Mesenchymal stem cell (in vitro differentiated cells and primary cell): Measurements from ENCODE around the gene ADAD2.

Source experiments
- DNase-seq: peaks from one replicate; pipeline ENCODE4 v3.0.0-alpha.2; 2013
- H2AFZ ChIP-seq: one replicate; pipeline ENCODE4 v1.6.1; 2013; ENCODE audit warnings: low read depth, mild to moderate bottlenecking, control low read depth, inconsistent platforms, low read length, moderate library complexity
- H2AK5ac ChIP-seq: 2 replicates; pipeline ENCODE4 v1.6.1; 2013; ENCODE audit warnings: low read length, moderate library complexity, mild to moderate bottlenecking, inconsistent platforms; ENCODE audit not compliant: severe bottlenecking
- H2BK120ac ChIP-seq: one replicate; pipeline ENCODE4 v1.6.1; 2013; ENCODE audit warnings: low read depth, mild to moderate bottlenecking, inconsistent platforms, low read length, moderate library complexity
- H2BK12ac ChIP-seq, 2 experiments: one replicate each; pipeline ENCODE4 v1.6.1; 2013; ENCODE audit warnings: inconsistent platforms in 2 of 2, low read length in 2 of 2, mild to moderate bottlenecking in 2 of 2, moderate library complexity in 2 of 2, control low read depth in 1 of 2
- H2BK15ac ChIP-seq: one replicate; pipeline ENCODE4 v1.6.1; 2013; ENCODE audit warnings: mild to moderate bottlenecking, low read depth, inconsistent platforms; ENCODE audit not compliant: poor library complexity, severe bottlenecking
- H2BK5ac ChIP-seq: 2 replicates; pipeline ENCODE4 v1.6.1; 2013; ENCODE audit warnings: low read depth, mild to moderate bottlenecking, low read length, control low read depth, inconsistent platforms; ENCODE audit not compliant: poor library complexity, severe bottlenecking
- H3K14ac ChIP-seq, 2 experiments: one replicate each; pipeline ENCODE4 v1.6.1; 2013; ENCODE audit warnings: inconsistent platforms in 2 of 2, low read length in 2 of 2, control low read depth in 1 of 2, mild to moderate bottlenecking in 1 of 2, moderate library complexity in 1 of 2
- H3K18ac ChIP-seq, 2 experiments: one replicate each; pipeline ENCODE4 v1.6.1; 2013; ENCODE audit warnings: inconsistent platforms in 2 of 2, low read length in 2 of 2, control low read depth in 1 of 2, low read depth in 1 of 2, mild to moderate bottlenecking in 1 of 2
- H3K23ac ChIP-seq, 2 experiments: one replicate each; pipeline ENCODE4 v1.6.1; 2013; ENCODE audit warnings: inconsistent platforms in 2 of 2, low read length in 2 of 2, mild to moderate bottlenecking in 2 of 2, moderate library complexity in 2 of 2, control low read depth in 1 of 2
- H3K27ac ChIP-seq: 2 replicates; pipeline ENCODE4 v1.5.1; 2013; ENCODE audit warnings: mild to moderate bottlenecking, moderate library complexity, low read length, control low read depth, inconsistent platforms; ENCODE audit not compliant: poor library complexity, severe bottlenecking
- H3K27me3 ChIP-seq, 2 experiments: 2 replicates each; pipeline versions ENCODE4 v1.6.1 to v1.7.0; 2013; ENCODE audit warnings: low read length in 2 of 2, mild to moderate bottlenecking in 2 of 2, moderate library complexity in 2 of 2, control low read depth in 1 of 2, inconsistent platforms in 1 of 2; ENCODE audit not compliant: control insufficient read depth in 1 of 2, insufficient read depth in 1 of 2
- H3K36me3 ChIP-seq, 2 experiments: 2 replicates each; pipeline versions ENCODE4 v1.6.1 to v1.7.0; 2013; ENCODE audit warnings: low read length in 2 of 2, control low read depth in 1 of 2, inconsistent platforms in 1 of 2, low read depth in 1 of 2, mild to moderate bottlenecking in 1 of 2; ENCODE audit not compliant: insufficient read depth in 2 of 2, control insufficient read depth in 1 of 2
- H3K4ac ChIP-seq, 2 experiments: one replicate each; pipeline ENCODE4 v1.6.1; 2013; ENCODE audit warnings: inconsistent platforms in 2 of 2, low read length in 2 of 2, mild to moderate bottlenecking in 2 of 2, moderate library complexity in 2 of 2, control low read depth in 1 of 2, low read depth in 1 of 2
- H3K4me1 ChIP-seq: 2 replicates; pipeline ENCODE4 v1.6.1; 2013; ENCODE audit warnings: low read depth, low read length, control low read depth; ENCODE audit not compliant: control insufficient read depth, insufficient read depth
- H3K4me2 ChIP-seq: 2 replicates; pipeline ENCODE4 v1.6.1; 2013; ENCODE audit warnings: low read length, mild to moderate bottlenecking, inconsistent platforms; ENCODE audit not compliant: poor library complexity, severe bottlenecking
- H3K4me3 ChIP-seq, 2 experiments: 2 replicates each; pipeline versions ENCODE4 v1.5.1 to v1.7.0; 2013; ENCODE audit warnings: low read length in 2 of 2, mild to moderate bottlenecking in 2 of 2, control low read depth in 1 of 2, low read depth in 1 of 2; ENCODE audit not compliant: insufficient read depth in 1 of 2
- H3K79me1 ChIP-seq: replicated peaks from 2 replicates; pipeline ENCODE4 v1.6.1; 2013; ENCODE audit warnings: mild to moderate bottlenecking, control low read depth, low read length, inconsistent platforms; ENCODE audit not compliant: poor library complexity, severe bottlenecking
- H3K9ac ChIP-seq: 2 replicates; pipeline ENCODE4 v1.7.0; 2013; ENCODE audit warnings: mild to moderate bottlenecking, low read length, moderate library complexity
- H3K9me3 ChIP-seq: 2 replicates; pipeline ENCODE4 v1.7.0; 2013; ENCODE audit warnings: mild to moderate bottlenecking, low read length; ENCODE audit not compliant: control insufficient read depth
- H4K8ac ChIP-seq: one replicate; pipeline ENCODE4 v1.6.1; 2013; ENCODE audit warnings: inconsistent platforms, mild to moderate bottlenecking, low read length, moderate library complexity
- H4K91ac ChIP-seq: one replicate; pipeline ENCODE4 v1.6.1; 2013; ENCODE audit warnings: mild to moderate bottlenecking, low read length, inconsistent platforms
- WGBS: methylation state at CpG from one replicate; pipeline ENCODE4 v1.1.7; 2013; ENCODE audit warnings: mixed read lengths; 5-methylcytosine and 5-hydroxymethylcytosine counted together

Gene ADAD2

DNA sequence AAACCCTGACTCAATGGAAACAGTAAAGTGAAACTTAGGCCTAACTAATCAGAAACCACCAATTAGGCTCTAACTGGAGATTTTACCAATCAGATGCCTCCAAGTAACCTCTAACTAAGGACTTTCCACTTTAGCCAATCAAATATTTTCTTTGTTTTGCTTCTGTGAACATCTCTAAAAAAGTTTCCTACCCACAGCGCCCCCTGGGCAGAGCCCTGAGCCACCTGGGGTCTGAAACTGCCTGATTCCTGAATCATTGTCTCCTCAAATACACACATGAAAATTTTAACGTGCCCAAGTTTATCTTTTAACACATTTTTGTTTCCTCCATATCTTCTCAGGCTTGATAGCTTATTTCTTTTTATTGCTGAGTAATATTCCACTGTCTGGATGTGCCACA lies 19.0 kb downstream of the ADAD2 start:
- Histone ChIP-seq H3K27ac (no peak overlapping the region), H2BK12ac (no peak overlapping the region), H3K4me1 (peaks cover 7% of the 10 kb centered on the region), H2BK5ac (no peak overlapping the region), H3K9ac (no peak overlapping the region), H2AK5ac (no peak overlapping the region), H3K23ac (no peak overlapping the region), H2BK15ac (no peak overlapping the region), H4K8ac (no peak overlapping the region), H3K4ac (no peak overlapping the region), H3K79me1 (no peaks in the 10 kb centered on the region), H3K9me3 (no peaks in the 10 kb centered on the region), H3K18ac (no peak overlapping the region), H2BK120ac (no peak overlapping the region), H4K91ac (no peak overlapping the region), H3K14ac (no peak overlapping the region), H3K36me3 (no peaks in the 10 kb centered on the region), H2AFZ (no peak overlapping the region), H3K4me2 (no peak overlapping the region), H3K27me3 (peaks cover 11 to 44% of the 10 kb centered on the region in 2 experiments), H3K4me3 (no peak overlapping the region)
- WGBS, result 90% methylated on average over 2 of the region's 2 CpGs
- peak; percentile 24 for DNase-seq

DNA sequence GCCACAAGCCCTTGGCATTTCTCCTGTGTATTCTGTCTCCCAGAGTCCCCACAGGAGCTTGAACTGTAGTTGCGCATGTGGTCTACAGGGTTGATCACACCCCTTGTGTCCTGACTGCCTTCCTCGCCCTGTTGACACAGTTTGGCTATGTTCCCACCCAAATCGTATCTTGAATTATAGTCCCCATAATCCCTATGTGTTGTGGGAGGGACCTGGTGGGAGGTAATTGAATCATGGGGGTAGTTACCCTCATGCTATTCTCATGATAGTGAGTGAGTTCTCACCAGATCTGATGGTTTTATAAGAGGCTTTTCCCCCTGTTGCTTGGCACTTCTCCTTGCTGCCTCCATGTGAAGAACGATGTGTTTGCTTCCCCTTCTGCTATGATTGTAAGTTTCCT lies 21.2 kb downstream of the ADAD2 start:
- H4K8ac ChIP-seq, result no peak overlapping the region
- peaks cover 7 to 37% of the 10 kb centered on the region in 2 experiments for H3K27me3 ChIP-seq
- no peaks in the 10 kb centered on the region for H3K9me3 ChIP-seq
- no peaks in the 10 kb centered on the region for H3K79me1 ChIP-seq
- H3K27ac ChIP-seq, result no peak overlapping the region
- H2BK120ac ChIP-seq, result no peak overlapping the region
- H3K4me3 ChIP-seq, result no peak overlapping the region
- H3K4me1 ChIP-seq, result peaks cover 2% of the 10 kb centered on the region
- no peak overlapping the region for H3K4me2 ChIP-seq
- no peak overlapping the region for H2AFZ ChIP-seq
- no peaks in the 10 kb centered on the region for H3K36me3 ChIP-seq
- no peak overlapping the region for H2BK5ac ChIP-seq
- H3K9ac ChIP-seq, result no peak overlapping the region
- H2AK5ac ChIP-seq, result no peak overlapping the region
- no peak for DNase-seq
- H4K91ac ChIP-seq, result no peak overlapping the region
- H3K14ac ChIP-seq, result no peak overlapping the region
- 85% methylated on average over 2 of the region's 4 CpGs for WGBS
- H2BK15ac ChIP-seq, result peak overlapping the region; percentile 23
- H3K18ac ChIP-seq, result no peak overlapping the region
- H3K4ac ChIP-seq, result no peak overlapping the region
- no peak overlapping the region for H2BK12ac ChIP-seq
- no peak overlapping the region for H3K23ac ChIP-seq

DNA sequence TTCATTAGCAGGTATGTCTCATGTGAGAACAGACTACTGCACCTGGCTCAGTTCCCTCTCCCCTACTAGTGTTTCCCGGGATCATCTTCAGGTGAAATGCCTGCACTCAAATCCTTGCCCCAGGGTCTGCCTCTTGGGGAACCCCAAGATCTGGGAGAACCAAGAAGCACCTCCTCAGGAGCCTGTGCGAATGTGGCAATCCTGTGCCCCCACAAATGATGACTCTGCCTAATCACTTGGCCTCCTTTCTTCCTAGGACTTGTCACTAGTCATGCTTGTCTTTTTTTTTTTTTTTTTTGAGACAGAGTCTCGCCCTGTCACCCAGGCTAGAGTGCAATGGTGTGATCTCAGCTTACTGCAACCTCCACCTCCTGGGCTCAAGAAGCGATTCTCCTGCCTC lies 21.7 kb downstream of the ADAD2 start:
- H3K4me1 ChIP-seq, result peaks cover 2% of the 10 kb centered on the region
- no peak overlapping the region for H3K14ac ChIP-seq
- no peak overlapping the region for H2BK12ac ChIP-seq
- no peak overlapping the region for H2AFZ ChIP-seq
- no peak overlapping the region for H2BK15ac ChIP-seq
- no peak overlapping the region for H3K23ac ChIP-seq
- no peak overlapping the region for H2BK5ac ChIP-seq
- no peak overlapping the region for H3K4me3 ChIP-seq
- H3K27me3 ChIP-seq, result peaks cover 9 to 37% of the 10 kb centered on the region in 2 experiments
- DNase-seq, result no peak
- no peak overlapping the region for H3K9ac ChIP-seq
- H3K9me3 ChIP-seq, result no peaks in the 10 kb centered on the region
- H2BK120ac ChIP-seq, result no peak overlapping the region
- H3K27ac ChIP-seq, result no peak overlapping the region
- WGBS, result 89% methylated on average over 4 of the region's 4 CpGs
- no peak overlapping the region for H3K4me2 ChIP-seq
- H3K36me3 ChIP-seq, result no peaks in the 10 kb centered on the region
- no peak overlapping the region for H2AK5ac ChIP-seq
- no peak overlapping the region for H3K4ac ChIP-seq
- no peak overlapping the region for H4K91ac ChIP-seq
- no peak overlapping the region for H4K8ac ChIP-seq
- H3K79me1 ChIP-seq, result no peaks in the 10 kb centered on the region
- H3K18ac ChIP-seq, result no peak overlapping the region

DNA sequence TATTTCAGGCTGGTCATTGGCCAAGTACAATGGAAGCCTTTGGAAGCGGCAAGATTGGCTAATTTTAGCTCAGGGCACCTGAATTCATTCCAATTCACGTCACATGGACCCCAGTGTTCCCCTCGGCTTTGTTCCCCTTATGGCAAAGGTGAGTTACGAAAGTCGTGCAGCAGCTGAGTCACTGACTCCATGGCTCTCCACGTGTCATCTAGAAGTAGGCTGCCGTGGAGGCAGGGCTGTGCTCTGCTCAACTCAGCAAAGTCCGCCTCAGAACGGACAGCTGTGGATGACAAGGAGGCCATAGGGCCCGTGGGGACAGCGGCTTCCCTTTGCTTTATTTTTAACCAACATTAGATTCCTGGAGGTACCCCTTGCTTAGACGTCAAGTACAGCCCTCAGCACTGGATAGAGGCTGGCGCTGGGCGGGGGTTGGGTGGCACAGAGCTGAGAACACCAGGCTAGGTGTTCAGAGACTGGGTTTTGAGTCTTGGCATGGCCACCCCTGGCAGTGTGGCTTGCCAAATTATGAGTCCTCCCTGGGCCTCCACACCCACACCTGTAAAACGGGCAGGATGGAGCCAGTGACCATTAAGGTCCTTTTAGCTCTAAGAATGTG lies 23.6 kb downstream of the ADAD2 start:
- no peaks in the 10 kb centered on the region for H3K9me3 ChIP-seq
- H3K36me3 ChIP-seq, result no peaks in the 10 kb centered on the region
- H2BK15ac ChIP-seq, result no peak overlapping the region
- H3K18ac ChIP-seq, result no peak overlapping the region
- H3K14ac ChIP-seq, result no peak overlapping the region
- H3K4ac ChIP-seq, result no peak overlapping the region
- H3K9ac ChIP-seq, result no peak overlapping the region
- no peak overlapping the region for H3K27ac ChIP-seq
- peaks cover 3% of the 10 kb centered on the region for H3K4me1 ChIP-seq
- H4K91ac ChIP-seq, result no peak overlapping the region
- no peak overlapping the region for H3K23ac ChIP-seq
- H2BK120ac ChIP-seq, result no peak overlapping the region
- no peak overlapping the region for H3K4me2 ChIP-seq
- no peak overlapping the region for H2AK5ac ChIP-seq
- DNase-seq, result no peak
- H4K8ac ChIP-seq, result no peak overlapping the region
- no peak overlapping the region for H3K4me3 ChIP-seq
- no peak overlapping the region for H2AFZ ChIP-seq
- no peak overlapping the region for H2BK5ac ChIP-seq
- peaks cover 19 to 42% of the 10 kb centered on the region in 2 experiments for H3K27me3 ChIP-seq
- H2BK12ac ChIP-seq, result no peak overlapping the region
- no peaks in the 10 kb centered on the region for H3K79me1 ChIP-seq
- 87% methylated on average over 15 of the region's 15 CpGs for WGBS
